ACC112 (cell line): ENCODE data around the gene EPC2.
A peak's percentile ranks its signal among the peaks of the same experiment; 100 is the strongest.

Source experiments
- H2AFZ ChIP-seq: fragments of 200-600 bp; sonication (generic); one replicate; pipeline ENCODE4 v1.6.0; 2017; ENCODE audit warnings: antibody characterized with exemption, low read length; ENCODE audit not compliant: unreplicated experiment
- H3K27ac ChIP-seq: fragments of 200-600 bp; sonication (generic); 2 replicates; pipeline ENCODE4 v1.5.1; 2014; ENCODE audit warnings: low read depth, mild to moderate bottlenecking, antibody characterized with exemption, low read length, moderate library complexity
- H3K27me3 ChIP-seq: fragments of 200-600 bp; sonication (generic); 2 replicates; pipeline ENCODE4 v1.6.1; 2014; ENCODE audit warnings: mild to moderate bottlenecking, antibody characterized with exemption, low read length, moderate library complexity, mixed read lengths; ENCODE audit not compliant: insufficient read depth
- H3K36me3 ChIP-seq: fragments of 200-600 bp; sonication (generic); 2 replicates; pipeline ENCODE4 v1.6.1; 2016; ENCODE audit warnings: mild to moderate bottlenecking, antibody characterized with exemption, low read length, moderate library complexity, mixed read lengths; ENCODE audit not compliant: insufficient read depth
- H3K4me1 ChIP-seq: fragments of 200-600 bp; sonication (generic); one replicate; pipeline ENCODE4 v1.6.1; 2016; ENCODE audit warnings: low read length, mixed read lengths; ENCODE audit not compliant: insufficient read depth, unreplicated experiment, control insufficient read depth
- H3K4me3 ChIP-seq: fragments of 200-600 bp; sonication (generic); 2 replicates; pipeline ENCODE4 v1.5.1; 2014; ENCODE audit warnings: mild to moderate bottlenecking, low read depth, low read length
- H3K79me2 ChIP-seq: fragments of 200-600 bp; sonication (generic); one replicate; pipeline ENCODE4 v1.6.0; 2016; ENCODE audit warnings: low read length; ENCODE audit not compliant: control insufficient read depth, unreplicated experiment, insufficient read depth

EPC2 gene

DNA sequence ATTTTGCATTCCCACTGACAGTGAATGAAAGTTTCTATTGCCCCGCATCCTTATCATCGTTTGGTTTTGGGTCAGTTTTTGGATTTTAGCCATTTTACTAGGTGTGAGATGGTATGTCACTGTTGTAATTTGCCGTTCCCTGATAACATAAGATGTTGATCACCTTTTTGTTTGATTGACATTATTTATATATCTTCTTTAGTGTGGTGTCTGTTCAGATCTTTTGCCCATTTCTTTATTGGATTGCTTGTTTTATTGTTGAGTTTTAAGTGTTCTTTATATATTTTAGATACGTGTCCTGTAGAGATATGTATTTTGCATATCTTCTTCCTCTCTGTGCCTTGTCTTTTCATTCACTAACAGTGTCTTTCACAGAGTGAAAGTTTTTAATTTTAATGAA lies 55.3 kb downstream of the EPC2 start:
- peaks cover 41% of the 10 kb centered on the region for H3K79me2 ChIP-seq
- H3K4me1 ChIP-seq, result peaks cover 14% of the 10 kb centered on the region
- no peak overlapping the region for H2AFZ ChIP-seq
- H3K27ac ChIP-seq, result no peak overlapping the region
- no peaks in the 10 kb centered on the region for H3K27me3 ChIP-seq
- peaks cover 49% of the 10 kb centered on the region for H3K36me3 ChIP-seq
- H3K4me3 ChIP-seq, result no peak overlapping the region

- H3K4me3 ChIP-seq, result no peak overlapping the region
- H3K79me2 ChIP-seq, result peaks cover 34% of the 10 kb centered on the region
- H3K27ac ChIP-seq, result no peak overlapping the region
- H2AFZ ChIP-seq, result no peak overlapping the region
- H3K36me3 ChIP-seq, result peaks cover 46% of the 10 kb centered on the region
- H3K27me3 ChIP-seq, result no peaks in the 10 kb centered on the region
- H3K4me1 ChIP-seq, result peaks cover 14% of the 10 kb centered on the region
Measured at GRCh38 chr2:148701039-148701438, 56.5 kb downstream of the EPC2 start.

DNA sequence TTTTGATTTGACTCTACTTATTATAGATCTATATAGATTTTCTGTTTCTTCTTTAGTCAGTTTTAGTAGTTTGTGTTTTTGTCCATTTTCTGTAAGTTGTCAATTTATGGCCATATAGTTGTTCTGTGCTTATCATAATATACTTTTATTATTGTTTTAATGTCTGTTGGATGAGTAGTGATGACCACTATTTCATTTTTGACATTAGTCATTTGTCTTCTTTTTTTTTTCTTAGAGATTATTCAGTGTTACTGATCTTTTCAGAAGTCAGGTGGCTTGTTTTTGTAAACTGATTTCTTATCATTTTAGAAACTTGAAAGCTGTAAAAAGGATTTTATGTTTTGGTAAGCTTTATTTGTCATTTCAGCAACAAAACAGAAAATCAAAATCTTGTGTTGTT lies 57.3 kb downstream of the EPC2 start:
- H3K79me2 ChIP-seq, result peaks cover 34% of the 10 kb centered on the region

DNA sequence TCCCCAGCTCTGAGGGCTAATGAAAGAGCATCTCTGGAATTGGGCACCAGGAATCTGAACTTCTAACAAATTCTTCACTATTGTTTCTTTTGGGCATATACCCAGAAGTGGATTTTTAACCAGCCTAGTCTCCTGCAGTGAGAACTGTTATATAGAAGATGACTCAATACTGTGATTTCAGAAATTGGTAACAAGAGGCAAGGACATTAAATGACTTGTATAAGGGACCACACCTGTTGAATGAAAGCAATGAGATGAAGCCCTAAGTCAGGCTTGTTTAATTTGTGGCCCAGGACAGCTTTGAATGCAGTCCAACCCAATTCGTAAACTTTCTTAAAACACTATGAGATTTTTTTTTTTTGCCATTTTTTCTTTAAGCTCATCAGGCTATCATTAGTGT lies 57.9 kb downstream of the EPC2 start:
- Histone ChIP-seq H3K79me2 (peaks cover 34% of the 10 kb centered on the region), H3K27ac (no peak overlapping the region), H3K4me3 (no peak overlapping the region), H3K36me3 (peaks cover 38% of the 10 kb centered on the region), H3K27me3 (no peaks in the 10 kb centered on the region), H3K4me1 (peaks cover 14% of the 10 kb centered on the region), H2AFZ (no peak overlapping the region)

More for the DNA sequence above, 57.3 kb downstream of the EPC2 start:
- Histone ChIP-seq H3K36me3 (peaks cover 42% of the 10 kb centered on the region), H3K4me3 (no peak overlapping the region), H3K4me1 (peaks cover 14% of the 10 kb centered on the region), H3K27me3 (no peaks in the 10 kb centered on the region), H2AFZ (no peak overlapping the region), H3K27ac (no peak overlapping the region)

GRCh38 chr2:148704247-148704646 lies 59.7 kb downstream of the EPC2 start:
- H3K4me1 ChIP-seq, result peaks cover 14% of the 10 kb centered on the region
- no peak overlapping the region for H3K27ac ChIP-seq
- H2AFZ ChIP-seq, result no peak overlapping the region
- H3K79me2 ChIP-seq, result peaks cover 32% of the 10 kb centered on the region
- H3K4me3 ChIP-seq, result no peak overlapping the region
- H3K27me3 ChIP-seq, result no peaks in the 10 kb centered on the region
- H3K36me3 ChIP-seq, result peaks cover 33% of the 10 kb centered on the region

GRCh38 chr2:148716378-148716920 lies 71.9 kb downstream of the EPC2 start:
- H2AFZ ChIP-seq, result no peak overlapping the region
- no peaks in the 10 kb centered on the region for H3K27me3 ChIP-seq
- H3K36me3 ChIP-seq, result no peaks in the 10 kb centered on the region
- H3K4me3 ChIP-seq, result no peak overlapping the region
- peaks cover 11% of the 10 kb centered on the region for H3K4me1 ChIP-seq
- H3K27ac ChIP-seq, result no peak overlapping the region
- peaks cover 54% of the 10 kb centered on the region for H3K79me2 ChIP-seq

GRCh38 chr2:148718039-148718438 lies 73.5 kb downstream of the EPC2 start:
- Histone ChIP-seq H3K36me3 (no peaks in the 10 kb centered on the region), H2AFZ (no peak overlapping the region), H3K79me2 (peaks cover 61% of the 10 kb centered on the region), H3K4me1 (peaks cover 12% of the 10 kb centered on the region), H3K27ac (no peak overlapping the region), H3K27me3 (no peaks in the 10 kb centered on the region), H3K4me3 (no peak overlapping the region)

DNA sequence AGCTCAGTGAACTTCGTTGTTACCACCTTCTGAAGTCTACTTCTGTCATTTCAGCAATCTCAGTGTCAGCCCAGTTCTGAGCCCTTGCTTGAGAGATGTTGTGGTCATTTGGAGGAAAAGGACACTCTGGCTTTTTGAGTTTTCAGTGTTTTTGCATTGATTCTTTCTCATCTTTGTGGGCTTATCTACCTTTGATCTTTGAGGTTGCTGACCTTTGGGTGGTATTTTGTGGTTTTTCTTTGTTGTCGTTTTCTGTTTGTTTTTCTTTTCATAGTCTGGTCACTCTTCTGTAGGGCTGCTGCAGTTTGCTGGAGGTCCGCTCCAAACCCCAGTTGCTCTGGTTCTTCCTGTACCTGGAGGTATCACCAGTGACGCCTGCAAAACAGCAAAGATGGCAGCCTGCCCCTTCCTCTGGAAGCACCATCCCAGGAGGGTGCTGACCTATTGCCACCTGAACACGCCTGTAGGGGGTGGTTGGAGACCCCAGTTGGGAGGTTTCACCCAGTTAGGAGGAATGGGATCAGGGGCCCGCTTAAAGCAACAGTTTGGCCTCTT lies 74.7 kb downstream of the EPC2 start:
- peaks cover 70% of the 10 kb centered on the region for H3K79me2 ChIP-seq
- no peaks in the 10 kb centered on the region for H3K36me3 ChIP-seq
- H3K27ac ChIP-seq, result no peak overlapping the region
- peaks cover 12% of the 10 kb centered on the region for H3K4me1 ChIP-seq
- H2AFZ ChIP-seq, result no peak overlapping the region
- H3K27me3 ChIP-seq, result no peaks in the 10 kb centered on the region
- H3K4me3 ChIP-seq, result no peak overlapping the region

DNA sequence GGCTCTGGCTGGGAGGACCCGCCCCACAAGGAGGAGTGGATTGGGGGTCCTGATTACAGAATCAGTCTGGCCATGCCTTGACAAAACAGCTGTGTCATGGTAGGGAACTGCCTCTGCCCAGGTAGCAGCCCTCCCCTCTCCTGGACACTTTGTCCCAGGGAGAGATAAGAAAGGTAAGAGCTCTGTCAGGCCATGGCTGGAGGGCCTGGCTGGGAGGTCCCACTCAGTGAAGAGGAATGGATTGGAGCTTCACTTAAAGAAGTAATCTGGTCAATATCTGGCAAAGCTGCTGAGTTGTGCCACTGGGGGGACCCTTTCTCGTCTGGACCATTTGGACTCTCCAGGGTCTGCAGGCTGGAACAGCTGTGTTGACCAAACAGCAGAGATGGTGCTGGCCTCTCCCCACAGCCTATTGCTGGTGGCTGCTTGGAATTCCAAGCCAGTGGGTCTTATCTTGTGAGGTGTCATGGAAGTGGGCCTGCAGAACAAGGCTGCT lies 75.4 kb downstream of the EPC2 start:
- H3K4me1 ChIP-seq, result peaks cover 12% of the 10 kb centered on the region
- H3K27me3 ChIP-seq, result no peaks in the 10 kb centered on the region
- peaks cover 75% of the 10 kb centered on the region for H3K79me2 ChIP-seq
- peak overlapping the region; percentile 48; the same call in 1 of the 2 replicates for H3K4me3 ChIP-seq
- H3K36me3 ChIP-seq, result no peaks in the 10 kb centered on the region
- no peak overlapping the region for H2AFZ ChIP-seq
- H3K27ac ChIP-seq, result no peak overlapping the region

- H3K27ac ChIP-seq, result no peak overlapping the region
- H3K36me3 ChIP-seq, result no peaks in the 10 kb centered on the region
- peaks cover 12% of the 10 kb centered on the region for H3K4me1 ChIP-seq
- H3K27me3 ChIP-seq, result no peaks in the 10 kb centered on the region
- peak overlapping the region; percentile 48 for H3K4me3 ChIP-seq
- no peak overlapping the region for H2AFZ ChIP-seq
- peaks cover 76% of the 10 kb centered on the region for H3K79me2 ChIP-seq
Measured at GRCh38 chr2:148720501-148721001, 76.0 kb downstream of the EPC2 start.

DNA sequence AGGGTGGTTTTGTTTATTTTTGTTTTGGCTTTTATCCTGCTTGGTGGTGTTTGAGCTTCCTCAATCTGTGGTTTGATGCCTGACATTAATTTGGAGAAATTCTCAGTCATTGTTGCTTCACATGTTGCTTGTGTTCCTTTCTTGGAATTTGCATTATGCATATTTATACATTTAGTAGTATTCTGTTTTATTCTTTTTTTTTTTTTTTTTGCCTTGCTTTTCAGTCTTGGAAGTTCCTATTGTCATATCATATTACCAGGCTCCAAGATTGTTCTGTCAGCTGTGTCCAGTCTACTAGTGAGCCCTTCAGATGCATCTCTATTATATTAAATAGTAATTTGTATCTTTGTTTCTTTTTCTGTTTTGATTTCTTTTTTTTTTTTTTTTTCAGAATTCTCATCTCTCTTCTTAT lies 77.0 kb downstream of the EPC2 start:
- Histone ChIP-seq H2AFZ (no peak overlapping the region), H3K79me2 (peaks cover 74% of the 10 kb centered on the region), H3K27me3 (no peaks in the 10 kb centered on the region), H3K27ac (no peak overlapping the region), H3K36me3 (no peaks in the 10 kb centered on the region), H3K4me1 (peaks cover 12% of the 10 kb centered on the region), H3K4me3 (no peak overlapping the region)
